GM19328 (cell line): Measurements from ENCODE around the gene FBXW4.

Experiments
- ATAC-seq: cut with Tn5 transposase; IDR thresholded peaks from one replicate; pipeline ENCODE4 v1.9.1; 2021; ENCODE audit warnings: mild to moderate bottlenecking, moderate library complexity; ENCODE audit not compliant: unreplicated experiment

FBXW4 gene

GRCh38 chr10:101569622-101570427 is 125.1 kb downstream of the FBXW4 start:
- peak; percentile 50 for ATAC-seq

- ATAC-seq, result no peak
Observed at GRCh38 chr10:101569323-101569621, 125.7 kb downstream of the FBXW4 start.

- no peak for ATAC-seq
Observed at GRCh38 chr10:101568054-101568745, 126.8 kb downstream of the FBXW4 start.

GRCh38 chr10:101567165-101568006 is 127.6 kb downstream of the FBXW4 start:
- ATAC-seq, result no peak

GRCh38 chr10:101566333-101567164 is 128.4 kb downstream of the FBXW4 start:
- ATAC-seq, result no peak

- no peak for ATAC-seq
Observed at GRCh38 chr10:101565936-101566332, 129.0 kb downstream of the FBXW4 start.

- ATAC-seq, result no peak
Observed at GRCh38 chr10:101565370-101565900, 129.5 kb downstream of the FBXW4 start.

- ATAC-seq, result no peak
Observed at GRCh38 chr10:101564490-101564991, 130.4 kb downstream of the FBXW4 start.

- no peak for ATAC-seq
Observed at GRCh38 chr10:101563497-101564040, 131.4 kb downstream of the FBXW4 start.

- ATAC-seq, result no peak
Observed at GRCh38 chr10:101563007-101563406, 132.0 kb downstream of the FBXW4 start.

- no peak for ATAC-seq
Observed at GRCh38 chr10:101562231-101562630, 132.7 kb downstream of the FBXW4 start.

GRCh38 chr10:101561068-101561915 is 133.7 kb downstream of the FBXW4 start:
- ATAC-seq, result no peak
